Activated T-helper 1 cell treated with anti-CD3 and anti-CD28 coated beads, Interleukin-12 subunit alpha, Interleukin-12 subunit beta, Interleukin-2, Interleukin-4 antibody, amounts not matched to agents 30 ng/mL and 10 ng/mL and 1 ng/mL, durations not matched to agents 14 hours and 24 hours and 36 hours (primary cell): ENCODE data around the gene ZNF747. TPM values are rescaled to one million over a fixed set of nuclear protein-coding genes. Genes with fewer than 3 reads are reported as not detected.
A peak's percentile ranks its signal among the peaks of the same experiment; 100 is the strongest.

Experiments
- DNase-seq: peaks from one replicate; pipeline ENCODE4 v3.0.0; 2021; ENCODE audit warnings: low spot score
- H3K27ac Mint-ChIP-seq: one replicate; pipeline ENCODE4 v1.8.0; 2021; ENCODE audit warnings: mild to moderate bottlenecking, mixed read lengths
- H3K27me3 Mint-ChIP-seq: one replicate; pipeline ENCODE4 v1.8.0; 2022; ENCODE audit warnings: mild to moderate bottlenecking, moderate library complexity, mixed read lengths; ENCODE audit not compliant: insufficient read depth
- H3K36me3 Mint-ChIP-seq: one replicate; pipeline ENCODE4 v1.8.0; 2021; ENCODE audit warnings: low read depth, mixed read lengths
- H3K4me1 Mint-ChIP-seq: one replicate; pipeline ENCODE4 v1.8.0; 2021; ENCODE audit warnings: low read depth, mixed read lengths
- H3K4me3 Mint-ChIP-seq: one replicate; pipeline ENCODE4 v1.8.0; 2021; ENCODE audit warnings: mild to moderate bottlenecking, moderate library complexity, mixed read lengths
- H3K9me3 Mint-ChIP-seq: one replicate; pipeline ENCODE4 v1.8.0; 2021; ENCODE audit warnings: mixed read lengths
- intact Hi-C: fragments of 100-400 bp; cut with micrococcal nuclease; formaldehyde crosslinking; loops from one replicate; pipeline ENCODE4 v1.15.1; 2024
- total RNA-seq: library from RNA; stranded (reverse); gene quantifications from 2 replicates; pipeline ENCODE4 v1.2.3, GENCODE V29; 2022

Gene ZNF747
- total RNA-seq, 1 donor from 2014 or later: 13.8 TPM

DNA sequence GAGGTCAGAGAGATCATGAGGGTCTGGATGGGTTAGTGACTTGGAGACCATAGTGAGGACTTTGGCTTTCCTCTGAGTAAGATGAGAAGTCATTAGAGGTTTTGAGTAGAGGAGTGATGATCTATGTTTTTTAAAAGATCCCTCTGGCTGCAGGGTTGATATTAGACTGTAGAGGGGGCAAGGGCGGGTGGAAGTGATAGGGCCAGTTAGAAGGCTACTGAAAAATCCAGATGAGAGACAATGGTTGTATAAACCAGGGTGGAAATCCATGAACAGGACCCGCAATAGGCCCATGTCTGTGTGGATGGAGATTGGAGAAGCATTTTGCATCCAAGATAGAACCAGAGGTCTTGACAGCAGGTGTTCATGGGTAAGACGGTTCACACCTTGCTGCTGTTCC is 52.3 kb downstream of the ZNF747 start:
- H3K4me1 Mint-ChIP-seq: peaks cover 58% of the 10 kb centered on the region
- peak overlapping the region; percentile 13 for H3K4me3 Mint-ChIP-seq
- H3K36me3 Mint-ChIP-seq: peaks cover 61% of the 10 kb centered on the region
- no peaks in the 10 kb centered on the region for H3K27me3 Mint-ChIP-seq
- H3K27ac Mint-ChIP-seq: peak overlapping the region; percentile 33
- no peaks in the 10 kb centered on the region for H3K9me3 Mint-ChIP-seq
- intact Hi-C loops: no loop called here
- no peak for DNase-seq

DNA sequence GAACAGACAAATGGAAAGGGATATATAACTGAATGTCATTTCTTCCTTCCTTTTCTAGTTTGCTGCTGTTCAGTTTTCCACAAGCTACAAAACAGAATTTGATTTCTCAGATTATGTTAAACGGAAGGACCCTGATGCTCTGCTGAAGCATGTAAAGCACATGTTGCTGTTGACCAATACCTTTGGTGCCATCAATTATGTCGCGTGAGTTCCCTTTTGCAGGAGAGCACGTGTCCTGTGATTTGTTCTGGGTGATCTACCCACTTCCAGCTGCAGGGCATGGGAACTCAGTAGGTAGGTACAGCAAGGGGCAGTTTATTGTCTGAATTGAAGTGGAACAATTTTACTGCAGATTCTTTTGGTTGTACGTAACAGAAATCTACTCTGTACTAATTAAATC is 53.3 kb downstream of the ZNF747 start:
- no peak for DNase-seq
- Mint-ChIP-seq H3K36me3 (peaks cover 68% of the 10 kb centered on the region), H3K27ac (peak overlapping the region; percentile 58), H3K27me3 (no peaks in the 10 kb centered on the region), H3K4me1 (peaks cover 61% of the 10 kb centered on the region), H3K4me3 (no peak overlapping the region), H3K9me3 (no peaks in the 10 kb centered on the region)
- intact Hi-C loops: no loop called here

Other genes with a start within 250 kb of the ZNF747 start
- gene CD2BP2, start 179.6 kb downstream of the ZNF747 start, total RNA-seq: 100 and 104 TPM in 2 replicates
- 68.9 and 73.6 TPM in 2 replicates for gene TBC1D10B, start 164.4 kb downstream of the ZNF747 start, total RNA-seq
- 2.0 and 2.7 TPM in 2 replicates for gene MYL11, start 160.1 kb downstream of the ZNF747 start, total RNA-seq
- 195 and 200 TPM in 2 replicates for gene SEPTIN1, start 152.3 kb downstream of the ZNF747 start, total RNA-seq
- 20.2 and 21.4 TPM in 2 replicates for gene ZNF48, start 139.4 kb downstream of the ZNF747 start, total RNA-seq
- gene ZNF771, start 127.3 kb downstream of the ZNF747 start, total RNA-seq: 8.1 and 8.9 TPM in 2 replicates
- 173 and 178 TPM in 2 replicates for gene DCTPP1, start 104.8 kb downstream of the ZNF747 start, total RNA-seq
- 83.4 and 87.2 TPM in 2 replicates for gene SEPHS2, start 89.0 kb downstream of the ZNF747 start, total RNA-seq
- 259 and 287 TPM in 2 replicates for gene ITGAL, start 62.1 kb downstream of the ZNF747 start, total RNA-seq
- gene ZNF768, start 8.3 kb downstream of the ZNF747 start, total RNA-seq: 13.7 and 14.6 TPM in 2 replicates
- gene ZNF764, start 23.5 kb upstream of the ZNF747 start, total RNA-seq: 17.9 and 21.2 TPM in 2 replicates
- gene ZNF688, start 36.9 kb upstream of the ZNF747 start, total RNA-seq: 7.4 and 9.4 TPM in 2 replicates
- gene ZNF785, start 50.8 kb upstream of the ZNF747 start, total RNA-seq: 19.2 and 21.5 TPM in 2 replicates
- gene ZNF689, start 75.5 kb upstream of the ZNF747 start, total RNA-seq: 14.7 TPM in 2 replicates
- gene PRR14, start 116.1 kb upstream of the ZNF747 start, total RNA-seq: 91.9 and 97.4 TPM in 2 replicates
- gene FBRS, start 123.6 kb upstream of the ZNF747 start, total RNA-seq: 116 and 125 TPM in 2 replicates
- gene SRCAP, start 164.3 kb upstream of the ZNF747 start, total RNA-seq: 91.1 and 93.4 TPM in 2 replicates
- gene PHKG2, start 213.6 kb upstream of the ZNF747 start, total RNA-seq: 42.4 and 43.6 TPM in 2 replicates
- gene CFAP119, start 227.2 kb upstream of the ZNF747 start, total RNA-seq: 4.4 and 5.6 TPM in 2 replicates
- gene RNF40, start 227.5 kb upstream of the ZNF747 start, total RNA-seq: 98.2 and 98.5 TPM in 2 replicates